Stimulated activated naive CD8-positive, alpha-beta T cell treated with anti-CD3 and anti-CD28 coated beads, Interleukin-15, Interleukin-2, amounts not matched to agents 100 U/mL and 50 U/mL, for 24 hours (primary cell): ENCODE measurements around the gene RAET1G.
"Not testable (repeated sequence)": the region's sequence is repeated elsewhere in the genome, so short reads cannot be mapped to it uniquely, and the experiment has no call there.

Experiments
- ATAC-seq: fragments of 150-1000 bp; cut with Tn5 transposase; one replicate; pipeline ENCODE4 v1.10.0; 2021
- DNase-seq: peaks from one replicate; pipeline ENCODE4 v3.0.0; 2021

The RAET1G gene

GRCh38 chr6:149922642-149923326, at the start of gene RAET1G:
RAET1G (minus strand) TSS chr6:149923121; CDS start chr6:149923010, 111 bp downstream.
- ATAC-seq: peak; percentile 92
- DNase-seq: peak; percentile 79

- ATAC-seq: no peak
- no peak for DNase-seq
These were observed 46.7 kb upstream of the RAET1G start for GRCh38 chr6:149969635-149970034.

- ATAC-seq, DNase-seq: not testable (repeated sequence)
These were observed 46.0 kb upstream of the RAET1G start for GRCh38 chr6:149968909-149969308.

- ATAC-seq, DNase-seq: not testable (repeated sequence)
These were observed 45.1 kb upstream of the RAET1G start for GRCh38 chr6:149967999-149968398.

GRCh38 chr6:149967591-149967990, 44.7 kb upstream of the RAET1G start:
- no peak for ATAC-seq
- DNase-seq: no peak

- not testable (repeated sequence) for DNase-seq, ATAC-seq
These were observed 43.4 kb upstream of the RAET1G start for GRCh38 chr6:149966319-149966718.

GRCh38 chr6:149965194-149966020, 42.5 kb upstream of the RAET1G start:
- peak; percentile 39 for DNase-seq
- no peak for ATAC-seq

- peak; percentile 37 for DNase-seq
- ATAC-seq: no peak
These were observed 41.6 kb upstream of the RAET1G start for GRCh38 chr6:149964308-149965193.

GRCh38 chr6:149963462-149964307, 40.8 kb upstream of the RAET1G start, which contains the start of gene ULBP1:
ULBP1 (plus strand) TSS chr6:149963943; CDS start chr6:149964050, 107 bp downstream.
- ATAC-seq (peak; percentile 79), DNase-seq (peak; percentile 90)

GRCh38 chr6:149963212-149963461, 40.2 kb upstream of the RAET1G start:
- DNase-seq (peak; percentile 56), ATAC-seq (peak; percentile 2)

GRCh38 chr6:149962461-149963211, 39.7 kb upstream of the RAET1G start:
- ATAC-seq: peak; percentile 8

GRCh38 chr6:149961728-149962425, 39.0 kb upstream of the RAET1G start:
- peak; percentile 8 for ATAC-seq

More at GRCh38 chr6:149962461-149963211, 39.7 kb upstream of the RAET1G start:
- DNase-seq: no peak

GRCh38 chr6:149960488-149960887, 37.6 kb upstream of the RAET1G start:
- no peak for ATAC-seq

More at GRCh38 chr6:149961728-149962425, 39.0 kb upstream of the RAET1G start:
- DNase-seq: peak; percentile 49

GRCh38 chr6:149959806-149960205, 36.9 kb upstream of the RAET1G start:
- DNase-seq, ATAC-seq: not testable (repeated sequence)

More at GRCh38 chr6:149960488-149960887, 37.6 kb upstream of the RAET1G start:
- DNase-seq: no peak

- not testable (repeated sequence) for ATAC-seq, DNase-seq
These were observed 35.2 kb upstream of the RAET1G start for GRCh38 chr6:149958124-149958523.

- not testable (repeated sequence) for ATAC-seq, DNase-seq
These were observed 32.9 kb upstream of the RAET1G start for GRCh38 chr6:149955654-149956317.

- not testable (repeated sequence) for DNase-seq, ATAC-seq
These were observed 32.2 kb upstream of the RAET1G start for GRCh38 chr6:149954984-149955653.

- ATAC-seq, DNase-seq: not testable (repeated sequence)
These were observed 31.5 kb upstream of the RAET1G start for GRCh38 chr6:149954328-149954983.
